AG04450 (cell line): ENCODE results near the gene PRPF39. TPM values are rescaled to one million over a fixed set of nuclear protein-coding genes. Genes with fewer than 3 reads are reported as not detected.
"Not testable (repeated sequence)": the region's sequence is repeated elsewhere in the genome, so short reads cannot be mapped to it uniquely, and the experiment has no call there.

Source experiments
- CTCF ChIA-PET: fragments of 300-600, 350-600 bp; formaldehyde crosslinking; extraction: SDS; loops from one replicate; lab custom pipeline; 2022; ENCODE audit warnings: antibody characterized with exemption, inconsistent platforms; lab: Charles Lee
- POLR2A ChIA-PET: fragments of 350-600 bp; formaldehyde crosslinking; extraction: SDS; loops from one replicate; lab custom pipeline; 2021; ENCODE audit warnings: antibody characterized with exemption, inconsistent platforms; lab: Yijun Ruan, JAX
- DNase-seq: peaks from one replicate; pipeline ENCODE4 v3.0.0-alpha.2; 2011; ENCODE audit warnings: low read depth, low spot score
- H3K27ac ChIP-seq: one replicate; pipeline ENCODE4 v1.5.1; 2012; ENCODE audit warnings: low read depth, low read length, control low read depth
- H3K27me3 ChIP-seq: one replicate; pipeline ENCODE4 v1.6.0; 2012; ENCODE audit warnings: low read length; ENCODE audit not compliant: control insufficient read depth, insufficient read depth
- H3K4me3 ChIP-seq: 2 replicates; pipeline ENCODE4 v1.5.1; 2011; ENCODE audit warnings: mild to moderate bottlenecking, low read depth, low read length, control low read depth
- H3K9me3 ChIP-seq: 2 replicates; pipeline ENCODE4 v1.5.1; 2012; ENCODE audit warnings: low read length; ENCODE audit not compliant: control insufficient read depth, insufficient read depth
- CTCF ChIP-seq: IDR thresholded peaks from 2 replicates; pipeline ENCODE4 v1.5.1; 2011; ENCODE audit warnings: low read depth, low read length, control low read depth, inconsistent platforms
- polyA plus RNA-seq: library from polyadenylated mRNA; depleted of rRNA; stranded (reverse); fragments of >200 nt; gene quantifications from 2 replicates; pipeline ENCODE4 v1.2.3, GENCODE V29; 2011

The PRPF39 gene
- polyA plus RNA-seq, 1 experiment, result 48.6 TPM

GRCh38 chr14:45073231-45073879, 10.6 kb upstream of the PRPF39 start:
- POLR2A ChIA-PET, result no interaction called here
- no peak for TF ChIP-seq CTCF

GRCh38 chr14:45078323-45078722, 5.6 kb upstream of the PRPF39 start:
- TF ChIP-seq CTCF, result no peak
- DNase-seq, result no peak
- Histone ChIP-seq H3K27ac (no peak overlapping the region), H3K4me3 (no peak overlapping the region), H3K9me3 (no peaks in the 10 kb centered on the region), H3K27me3 (no peaks in the 10 kb centered on the region)
- CTCF ChIA-PET, result no interaction called here
- POLR2A ChIA-PET, result no interaction called here

More at GRCh38 chr14:45073231-45073879, 10.6 kb upstream of the PRPF39 start:
- CTCF ChIA-PET, result no interaction called here
- Histone ChIP-seq H3K27ac (no peak overlapping the region), H3K27me3 (no peaks in the 10 kb centered on the region), H3K9me3 (no peaks in the 10 kb centered on the region), H3K4me3 (no peak overlapping the region)
- no peak for DNase-seq

- H3K27me3 ChIP-seq, result not testable (repeated sequence)
Measured at GRCh38 chr14:45080416-45080968, 3.4 kb upstream of the PRPF39 start.

GRCh38 chr14:45081096-45081495, 2.8 kb upstream of the PRPF39 start:
- H3K4me3 ChIP-seq, DNase-seq, H3K27ac ChIP-seq, POLR2A ChIA-PET, H3K27me3 ChIP-seq, H3K9me3 ChIP-seq, CTCF ChIA-PET: not testable (repeated sequence)

More at GRCh38 chr14:45080416-45080968, 3.4 kb upstream of the PRPF39 start:
- CTCF ChIA-PET, H3K9me3 ChIP-seq, H3K4me3 ChIP-seq, POLR2A ChIA-PET, DNase-seq, H3K27ac ChIP-seq: not testable (repeated sequence)

- ChIA-PET CTCF (interaction anchor here (0.5 kb wide), 1 partner anchor 13 kb away, joined by 3 read pairs; no protein-coding TSS in a partner anchor), POLR2A (no interaction called here)
- DNase-seq, result no peak
- Histone ChIP-seq H3K27me3 (no peaks in the 10 kb centered on the region), H3K9me3 (no peaks in the 10 kb centered on the region), H3K4me3 (no peak overlapping the region), H3K27ac (no peak overlapping the region)
- no peak for TF ChIP-seq CTCF
Measured at GRCh38 chr14:45082420-45082819, 1.5 kb upstream of the PRPF39 start.

GRCh38 chr14:45083617-45083975, 320 bp upstream of the PRPF39 start:
- no peak for DNase-seq
- no peaks in the 10 kb centered on the region for H3K27me3 ChIP-seq
- H3K4me3 ChIP-seq, result peak overlapping the region; percentile 83
- ChIA-PET POLR2A (interaction anchor here (0.9 kb wide), 1 partner anchor 122 kb away, joined by 4 read pairs; the partner anchor contains the start of genes KLHL28 and TOGARAM1), CTCF (no interaction called here)
- no peaks in the 10 kb centered on the region for H3K9me3 ChIP-seq
- TF ChIP-seq CTCF, result no peak
- H3K27ac ChIP-seq, result no peak overlapping the region
